ENCODE results near the gene POLR3GL.

GRCh38 chr1:145922266-145922665 is 42.2 kb upstream of the POLR3GL start:
- TF ChIP-seq CTCF (conservative IDR thresholded peaks at IDR 0.05) (no peak), EZH2 (IDR thresholded peaks at IDR 0.05; ENCODE audit: low read depth) (no peak)

Measured in PC-9 (cell line).